Panc1 (cell line): ENCODE data around the gene LRRC25. TPM values are rescaled to one million over a fixed set of nuclear protein-coding genes. Genes with fewer than 3 reads are reported as not detected.
A peak's percentile ranks its signal among the peaks of the same experiment; 100 is the strongest.

Experiments used
- ATAC-seq: fragments of 200-7000 bp; cut with Tn5 transposase; 2 replicates; pipeline ENCODE4 v1.9.1; 2020; ENCODE audit warnings: mild to moderate bottlenecking, moderate library complexity
- BruUV-seq: library from RNA; stranded (reverse); fragments of 400-500 nt; replicated peaks from 2 replicates; lab custom pipeline; 2021; lab: Mats Ljungman, UMichigan
- CTCF ChIA-PET: fragments of 300-600 bp; sonication (Branson Sonifier 250); formaldehyde crosslinking; loops from one replicate; lab custom pipeline; 2022; ENCODE audit warnings: antibody characterized with exemption; lab: Charles Lee
- POLR2A ChIA-PET: fragments of 300-600 bp; sonication (Branson Sonifier 250); formaldehyde crosslinking; loops from one replicate; lab custom pipeline; 2022; ENCODE audit warnings: antibody characterized with exemption; lab: Charles Lee
- DNase-seq: peaks from one replicate; pipeline ENCODE4 v3.0.0-alpha.2; 2010; ENCODE audit warnings: low read depth, low spot score
- H3K27ac ChIP-seq: 2 replicates; pipeline ENCODE4 v1.5.1; 2011; ENCODE audit warnings: mild to moderate bottlenecking, low read length, inconsistent platforms
- H3K27me3 ChIP-seq: fragments of 200-500 bp; sonication (Bioruptor generic); 2 replicates; pipeline ENCODE4 v1.6.0; 2014; ENCODE audit warnings: low read length, inconsistent platforms; ENCODE audit not compliant: control insufficient read depth, insufficient read depth
- H3K36me3 ChIP-seq: fragments of 200-500 bp; sonication (Bioruptor generic); 2 replicates; pipeline ENCODE4 v1.5.1; 2014; ENCODE audit warnings: inconsistent platforms, mild to moderate bottlenecking, low read length, moderate library complexity; ENCODE audit not compliant: control insufficient read depth, insufficient read depth
- H3K4me1 ChIP-seq: 2 replicates; pipeline ENCODE4 v1.5.1; 2011; ENCODE audit warnings: inconsistent platforms, mild to moderate bottlenecking, low read length, moderate library complexity; ENCODE audit not compliant: control insufficient read depth, insufficient read depth
- H3K4me3 ChIP-seq, 2 experiments: 2 replicates each; pipeline ENCODE4 v1.5.1; 2011 to 2012; ENCODE audit warnings: low read depth in 2 of 2, low read length in 2 of 2, mild to moderate bottlenecking in 2 of 2, inconsistent platforms in 1 of 2, moderate library complexity in 1 of 2
- H3K9me3 ChIP-seq: fragments of 200-500 bp; sonication (Bioruptor generic); 2 replicates; pipeline ENCODE4 v1.5.1; 2014; ENCODE audit warnings: low read depth, mild to moderate bottlenecking, inconsistent platforms, low read length, moderate library complexity; ENCODE audit not compliant: control insufficient read depth, insufficient read depth
- POLR2AphosphoS5 ChIP-seq: IDR thresholded peaks from 2 replicates; pipeline ENCODE4 v1.6.1; 2012; ENCODE audit warnings: mild to moderate bottlenecking, low read depth, low read length, moderate library complexity
- SIN3A ChIP-seq: IDR thresholded peaks from 2 replicates; pipeline ENCODE4 v1.6.1; 2012; ENCODE audit warnings: low read depth, mild to moderate bottlenecking, low read length, moderate library complexity, borderline replicate concordance; ENCODE audit not compliant: insufficient read depth
- TCF7L2 ChIP-seq: IDR thresholded peaks from 2 replicates; pipeline ENCODE4 v1.6.1; 2011; ENCODE audit warnings: mild to moderate bottlenecking, low read depth, low read length, inconsistent platforms
- in situ Hi-C: cut with HindIII; loops from 2 replicates; pipeline ENCODE4 v1.10.0; 2016; ENCODE audit warnings: low sequenced_read_pairs, low pct_unique_long_range_greater_than_20kb
- intact Hi-C: fragments of 100-400 bp; cut with micrococcal nuclease; formaldehyde crosslinking; loops from one replicate; pipeline ENCODE4 v1.10.0; 2022; ENCODE audit not compliant: unreplicated experiment
- total RNA-seq: library from RNA; stranded (reverse); gene quantifications from one replicate; pipeline ENCODE4 v1.2.1, GENCODE V29; 2021; ENCODE audit not compliant: unreplicated experiment
- TF ChIP-seq, protein P1 (sequence below): fragments of 450-650 bp; IDR thresholded peaks from 2 replicates; pipeline ENCODE4 v1.5.1; 2017; ENCODE audit warnings: mild to moderate bottlenecking
- TF ChIP-seq, protein P2 (sequence below), 2 experiments: IDR thresholded peaks; 2 replicates each; pipeline ENCODE4 v1.6.1; 2011 to 2012; ENCODE audit warnings: low read depth in 2 of 2, control low read depth in 1 of 2, low read length in 1 of 2, mild to moderate bottlenecking in 1 of 2, moderate library complexity in 1 of 2; ENCODE audit not compliant: insufficient read depth in 1 of 2

Gene LRRC25
- total RNA-seq, 1 experiment from 2014 or later, result 0.15 TPM

DNA sequence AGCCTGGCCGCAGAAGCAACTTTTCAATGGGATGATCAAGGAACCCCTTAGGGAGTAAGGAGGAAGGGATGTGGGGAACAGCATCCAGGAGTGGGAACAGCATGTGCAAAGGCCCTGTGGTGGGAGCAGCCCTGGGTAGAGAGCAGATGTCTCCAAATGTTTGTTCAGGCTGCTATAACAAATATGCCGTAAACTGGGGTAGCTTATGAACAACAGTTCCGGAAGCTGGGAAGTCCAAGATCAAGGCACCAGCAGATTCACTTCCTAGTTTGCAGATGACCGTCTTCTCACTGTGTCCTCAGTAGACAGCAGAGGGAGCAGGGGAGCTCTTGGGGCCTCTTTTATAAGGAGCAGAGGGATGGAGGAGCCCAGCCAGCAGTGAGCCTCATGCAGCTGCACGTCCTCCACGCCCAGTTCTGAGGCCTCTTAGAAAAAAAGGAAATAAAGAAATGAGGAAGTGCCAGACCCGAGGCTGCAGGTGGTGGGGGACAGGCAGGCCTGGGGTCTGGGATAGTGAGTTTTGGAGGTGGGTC, 4.2 kb upstream of the LRRC25 start:
- POLR2A ChIA-PET, result no interaction called here
- CTCF ChIA-PET, result interaction anchor here (0.5 to 0.8 kb wide), 2 partner anchors 73 to 193 kb away, joined by 3 to 5 read pairs; no protein-coding TSS in a partner anchor
- Histone ChIP-seq H3K4me1 (peaks cover 6% of the 10 kb centered on the region), H3K9me3 (no peaks in the 10 kb centered on the region), H3K4me3 (no peak overlapping the region), H3K36me3 (no peaks in the 10 kb centered on the region), H3K27ac (peak overlapping the region; percentile 45), H3K27me3 (no peaks in the 10 kb centered on the region)
- peak; percentile 94 for ATAC-seq
- in situ Hi-C loops (no loop called here), intact Hi-C loops (no loop called here)
- TF ChIP-seq, protein P1, sequence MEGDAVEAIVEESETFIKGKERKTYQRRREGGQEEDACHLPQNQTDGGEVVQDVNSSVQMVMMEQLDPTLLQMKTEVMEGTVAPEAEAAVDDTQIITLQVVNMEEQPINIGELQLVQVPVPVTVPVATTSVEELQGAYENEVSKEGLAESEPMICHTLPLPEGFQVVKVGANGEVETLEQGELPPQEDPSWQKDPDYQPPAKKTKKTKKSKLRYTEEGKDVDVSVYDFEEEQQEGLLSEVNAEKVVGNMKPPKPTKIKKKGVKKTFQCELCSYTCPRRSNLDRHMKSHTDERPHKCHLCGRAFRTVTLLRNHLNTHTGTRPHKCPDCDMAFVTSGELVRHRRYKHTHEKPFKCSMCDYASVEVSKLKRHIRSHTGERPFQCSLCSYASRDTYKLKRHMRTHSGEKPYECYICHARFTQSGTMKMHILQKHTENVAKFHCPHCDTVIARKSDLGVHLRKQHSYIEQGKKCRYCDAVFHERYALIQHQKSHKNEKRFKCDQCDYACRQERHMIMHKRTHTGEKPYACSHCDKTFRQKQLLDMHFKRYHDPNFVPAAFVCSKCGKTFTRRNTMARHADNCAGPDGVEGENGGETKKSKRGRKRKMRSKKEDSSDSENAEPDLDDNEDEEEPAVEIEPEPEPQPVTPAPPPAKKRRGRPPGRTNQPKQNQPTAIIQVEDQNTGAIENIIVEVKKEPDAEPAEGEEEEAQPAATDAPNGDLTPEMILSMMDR, result peak; percentile 40; the same call in 1 of the 2 replicates
- TF ChIP-seq POLR2AphosphoS5 (no peak), TCF7L2 (no peak)
- no TSS peak for BruUV-seq
- no peak for DNase-seq

DNA sequence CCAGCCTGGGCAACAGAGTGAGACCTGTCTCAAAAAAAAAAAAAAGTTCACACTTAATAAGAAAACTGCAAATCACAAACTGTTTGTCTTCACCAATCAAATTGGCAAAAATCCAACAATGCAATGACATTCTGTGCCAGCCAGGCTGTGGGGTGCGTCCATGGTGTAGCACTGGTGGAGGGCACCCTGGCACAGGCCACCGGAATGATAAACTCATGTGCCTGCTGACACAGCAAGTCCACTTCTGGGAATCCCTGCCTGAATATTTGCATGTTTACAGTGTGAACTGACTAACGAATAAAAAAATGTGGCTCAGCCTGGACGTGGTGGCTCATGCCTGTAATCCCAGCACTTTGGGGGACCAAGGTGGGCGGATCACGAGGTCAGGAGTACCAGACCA, 1.6 kb upstream of the LRRC25 start:
- no peak for TF ChIP-seq SIN3A
- TF ChIP-seq, protein P2, sequence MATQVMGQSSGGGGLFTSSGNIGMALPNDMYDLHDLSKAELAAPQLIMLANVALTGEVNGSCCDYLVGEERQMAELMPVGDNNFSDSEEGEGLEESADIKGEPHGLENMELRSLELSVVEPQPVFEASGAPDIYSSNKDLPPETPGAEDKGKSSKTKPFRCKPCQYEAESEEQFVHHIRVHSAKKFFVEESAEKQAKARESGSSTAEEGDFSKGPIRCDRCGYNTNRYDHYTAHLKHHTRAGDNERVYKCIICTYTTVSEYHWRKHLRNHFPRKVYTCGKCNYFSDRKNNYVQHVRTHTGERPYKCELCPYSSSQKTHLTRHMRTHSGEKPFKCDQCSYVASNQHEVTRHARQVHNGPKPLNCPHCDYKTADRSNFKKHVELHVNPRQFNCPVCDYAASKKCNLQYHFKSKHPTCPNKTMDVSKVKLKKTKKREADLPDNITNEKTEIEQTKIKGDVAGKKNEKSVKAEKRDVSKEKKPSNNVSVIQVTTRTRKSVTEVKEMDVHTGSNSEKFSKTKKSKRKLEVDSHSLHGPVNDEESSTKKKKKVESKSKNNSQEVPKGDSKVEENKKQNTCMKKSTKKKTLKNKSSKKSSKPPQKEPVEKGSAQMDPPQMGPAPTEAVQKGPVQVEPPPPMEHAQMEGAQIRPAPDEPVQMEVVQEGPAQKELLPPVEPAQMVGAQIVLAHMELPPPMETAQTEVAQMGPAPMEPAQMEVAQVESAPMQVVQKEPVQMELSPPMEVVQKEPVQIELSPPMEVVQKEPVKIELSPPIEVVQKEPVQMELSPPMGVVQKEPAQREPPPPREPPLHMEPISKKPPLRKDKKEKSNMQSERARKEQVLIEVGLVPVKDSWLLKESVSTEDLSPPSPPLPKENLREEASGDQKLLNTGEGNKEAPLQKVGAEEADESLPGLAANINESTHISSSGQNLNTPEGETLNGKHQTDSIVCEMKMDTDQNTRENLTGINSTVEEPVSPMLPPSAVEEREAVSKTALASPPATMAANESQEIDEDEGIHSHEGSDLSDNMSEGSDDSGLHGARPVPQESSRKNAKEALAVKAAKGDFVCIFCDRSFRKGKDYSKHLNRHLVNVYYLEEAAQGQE (IDR thresholded peaks at IDR 0.05; ENCODE audit: insufficient read depth in 1 of 2, low read depth in 2 of 2, low read length in 1 of 2), result no peak
- TF ChIP-seq POLR2AphosphoS5, result no peak
- TF ChIP-seq, protein P1, result no peak
- no peak for TF ChIP-seq TCF7L2
- intact Hi-C loops (loop anchor here (10.0 kb wide), 1 partner anchor 1094 kb away; the partner anchor contains the start of genes ABHD8, DDA1 and MRPL34), in situ Hi-C loops (no loop called here)
- ChIA-PET POLR2A (interaction anchor here (0.7 kb wide), 1 partner anchor 9 kb away, joined by 3 read pairs; no protein-coding TSS in a partner anchor), CTCF (interaction anchor here (0.6 kb wide), 1 partner anchor 11 kb away, joined by 7 read pairs; no protein-coding TSS in a partner anchor)
- peaks cover 6% of the 10 kb centered on the region for H3K4me1 ChIP-seq
- H3K4me3 ChIP-seq, result no peak overlapping the region
- DNase-seq (no peak), ATAC-seq (no peak)
- H3K27me3 ChIP-seq, result no peaks in the 10 kb centered on the region
- H3K36me3 ChIP-seq, result no peaks in the 10 kb centered on the region
- H3K27ac ChIP-seq, result no peak overlapping the region
- H3K9me3 ChIP-seq, result no peaks in the 10 kb centered on the region
- BruUV-seq, result no TSS peak
